ENCODE results near the gene OTOP3.

Gene OTOP3

DNA sequence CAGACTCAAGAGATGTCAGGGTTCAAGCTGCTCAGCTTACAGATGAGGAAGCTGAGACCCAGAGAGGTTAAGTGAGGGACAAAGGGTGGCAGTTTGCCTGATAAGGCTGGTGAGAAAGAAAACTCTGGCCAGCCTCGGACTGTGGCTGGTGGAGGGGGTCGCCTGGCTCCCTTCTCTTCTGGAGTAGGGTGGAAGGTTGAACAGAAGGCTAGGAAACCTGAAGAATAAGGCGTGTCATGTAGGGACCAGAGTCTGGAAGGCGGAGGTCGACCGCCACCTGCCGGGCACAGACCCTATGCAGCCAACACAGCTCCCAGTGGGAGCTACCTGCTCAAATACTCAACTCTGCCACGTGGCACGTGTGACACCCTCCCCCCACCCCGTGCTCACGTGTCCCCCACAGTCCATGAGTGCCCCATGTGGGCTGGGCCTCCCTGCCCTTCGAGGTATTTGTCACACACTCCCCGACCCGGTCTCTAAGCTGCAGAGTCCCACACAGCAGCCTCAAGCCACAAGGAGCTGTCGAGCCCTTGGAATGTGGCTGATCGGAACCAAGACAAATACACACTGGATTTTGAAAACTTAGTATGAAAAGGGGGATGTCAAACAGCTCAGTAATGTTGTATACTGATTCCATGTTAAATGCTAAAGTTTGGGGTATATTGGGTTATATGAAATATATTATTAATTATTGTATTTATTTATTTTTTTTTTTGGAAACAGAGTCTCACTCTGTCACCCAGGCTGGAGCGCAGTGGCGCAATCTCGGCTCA is 25.1 kb downstream of the OTOP3 start:
- TF ChIP-seq, protein P1, sequence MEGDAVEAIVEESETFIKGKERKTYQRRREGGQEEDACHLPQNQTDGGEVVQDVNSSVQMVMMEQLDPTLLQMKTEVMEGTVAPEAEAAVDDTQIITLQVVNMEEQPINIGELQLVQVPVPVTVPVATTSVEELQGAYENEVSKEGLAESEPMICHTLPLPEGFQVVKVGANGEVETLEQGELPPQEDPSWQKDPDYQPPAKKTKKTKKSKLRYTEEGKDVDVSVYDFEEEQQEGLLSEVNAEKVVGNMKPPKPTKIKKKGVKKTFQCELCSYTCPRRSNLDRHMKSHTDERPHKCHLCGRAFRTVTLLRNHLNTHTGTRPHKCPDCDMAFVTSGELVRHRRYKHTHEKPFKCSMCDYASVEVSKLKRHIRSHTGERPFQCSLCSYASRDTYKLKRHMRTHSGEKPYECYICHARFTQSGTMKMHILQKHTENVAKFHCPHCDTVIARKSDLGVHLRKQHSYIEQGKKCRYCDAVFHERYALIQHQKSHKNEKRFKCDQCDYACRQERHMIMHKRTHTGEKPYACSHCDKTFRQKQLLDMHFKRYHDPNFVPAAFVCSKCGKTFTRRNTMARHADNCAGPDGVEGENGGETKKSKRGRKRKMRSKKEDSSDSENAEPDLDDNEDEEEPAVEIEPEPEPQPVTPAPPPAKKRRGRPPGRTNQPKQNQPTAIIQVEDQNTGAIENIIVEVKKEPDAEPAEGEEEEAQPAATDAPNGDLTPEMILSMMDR (IDR thresholded peaks at IDR 0.05; ENCODE audit: low read depth, low read length): peak; percentile 21
- no peak for DNase-seq (ENCODE audit: extremely low read depth, low read depth)

DNA sequence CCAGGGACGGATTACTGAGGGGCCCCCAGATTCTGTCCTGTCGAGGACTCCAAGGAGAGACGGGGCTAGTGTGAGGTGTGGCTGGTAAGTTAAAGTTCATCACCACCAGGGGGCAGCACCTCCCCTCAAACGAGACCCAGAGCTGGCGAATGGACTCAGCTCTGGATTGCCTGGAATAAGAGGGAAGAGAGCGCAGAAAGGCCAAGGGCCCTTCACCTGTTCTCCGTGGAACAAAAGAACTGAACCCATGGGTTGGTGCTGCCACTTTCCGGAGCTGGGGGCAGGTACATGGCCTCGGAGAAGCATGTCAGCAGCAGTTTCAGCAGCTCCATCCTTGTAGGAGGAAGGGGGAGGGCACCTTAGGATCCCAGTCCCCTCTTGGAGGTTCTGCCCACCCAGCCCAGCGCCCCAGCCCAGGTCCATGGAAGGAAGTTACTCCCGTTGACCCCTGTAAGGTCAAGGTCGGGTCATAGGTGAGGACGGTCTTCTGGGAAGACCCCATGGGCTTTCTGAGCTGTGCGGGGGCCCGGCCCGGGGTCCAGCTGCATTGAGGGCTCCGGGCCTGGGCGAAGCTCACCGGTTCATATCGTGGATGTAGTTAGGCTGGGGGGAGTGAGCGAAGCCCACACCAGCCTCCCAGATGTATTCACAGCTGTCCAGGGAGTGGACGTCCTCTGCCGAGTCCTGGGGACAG is 26.1 kb downstream of the OTOP3 start:
- TF ChIP-seq, protein P1 (IDR thresholded peaks at IDR 0.05; ENCODE audit: low read depth, low read length): peak; percentile 68
- DNase-seq (ENCODE audit: extremely low read depth, low read depth): peak; percentile 67

DNA sequence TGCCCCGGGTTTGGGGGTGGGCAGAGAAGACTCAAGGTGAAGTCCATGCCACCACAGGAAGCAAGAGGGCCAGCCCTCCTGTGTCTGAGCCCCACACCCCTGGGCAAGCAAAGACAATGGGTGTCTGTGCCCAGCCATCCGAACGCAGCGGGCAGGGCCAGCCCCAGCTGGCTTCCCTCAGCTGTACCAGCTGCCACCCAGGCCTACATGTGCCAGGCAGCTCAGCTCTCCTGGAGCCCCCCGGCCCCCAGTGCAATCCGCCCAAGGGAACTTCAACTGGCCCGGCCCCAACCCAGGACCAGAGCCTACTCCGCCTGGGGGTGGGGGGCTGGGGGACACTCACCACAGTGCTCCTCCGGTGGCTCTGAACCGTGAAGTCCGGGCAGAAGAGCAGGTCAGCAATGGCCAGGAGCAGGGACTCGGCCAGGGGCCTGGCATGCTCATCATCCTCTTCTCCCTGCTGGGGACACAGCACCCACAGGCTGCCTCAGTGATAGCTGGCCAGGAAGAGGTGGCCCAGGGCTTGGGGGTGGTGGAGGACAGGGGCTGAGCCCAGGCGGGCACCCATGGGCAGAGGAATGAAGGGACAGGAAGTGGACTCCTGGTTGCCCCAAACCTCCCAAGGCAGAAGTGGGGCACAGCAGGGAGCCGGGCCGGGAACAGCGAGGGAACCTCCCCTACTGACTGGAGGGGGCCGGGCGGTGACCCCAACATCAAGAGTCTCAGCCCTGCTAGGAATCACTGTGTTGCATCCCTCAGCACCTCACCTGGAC is 27.1 kb downstream of the OTOP3 start:
- no peak for DNase-seq (ENCODE audit: extremely low read depth, low read depth)
- TF ChIP-seq, protein P1 (IDR thresholded peaks at IDR 0.05; ENCODE audit: low read depth, low read length): no peak

DNA sequence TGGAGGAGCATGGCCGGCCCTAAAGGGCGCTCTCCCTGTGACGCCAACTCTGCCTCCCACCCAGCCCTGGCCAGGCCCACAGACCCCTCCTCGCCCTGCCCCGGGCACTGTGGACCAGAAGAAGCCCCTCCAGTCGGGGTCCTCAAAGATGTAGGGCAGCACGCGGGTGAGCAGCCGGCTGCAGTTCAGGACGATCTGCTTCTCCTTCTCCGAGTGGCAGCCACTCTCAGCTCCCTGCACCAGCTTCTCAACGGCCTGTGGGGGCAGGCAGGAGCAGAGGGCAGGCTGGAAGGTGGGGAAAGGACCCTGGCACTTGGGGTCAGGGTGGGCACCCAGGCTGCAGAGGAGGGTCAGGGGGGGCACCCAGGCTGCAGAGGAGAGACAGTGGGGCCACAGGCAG is 28.0 kb downstream of the OTOP3 start:
- TF ChIP-seq, protein P1 (IDR thresholded peaks at IDR 0.05; ENCODE audit: low read depth, low read length): no peak
- no peak for DNase-seq (ENCODE audit: extremely low read depth, low read depth)

DNA sequence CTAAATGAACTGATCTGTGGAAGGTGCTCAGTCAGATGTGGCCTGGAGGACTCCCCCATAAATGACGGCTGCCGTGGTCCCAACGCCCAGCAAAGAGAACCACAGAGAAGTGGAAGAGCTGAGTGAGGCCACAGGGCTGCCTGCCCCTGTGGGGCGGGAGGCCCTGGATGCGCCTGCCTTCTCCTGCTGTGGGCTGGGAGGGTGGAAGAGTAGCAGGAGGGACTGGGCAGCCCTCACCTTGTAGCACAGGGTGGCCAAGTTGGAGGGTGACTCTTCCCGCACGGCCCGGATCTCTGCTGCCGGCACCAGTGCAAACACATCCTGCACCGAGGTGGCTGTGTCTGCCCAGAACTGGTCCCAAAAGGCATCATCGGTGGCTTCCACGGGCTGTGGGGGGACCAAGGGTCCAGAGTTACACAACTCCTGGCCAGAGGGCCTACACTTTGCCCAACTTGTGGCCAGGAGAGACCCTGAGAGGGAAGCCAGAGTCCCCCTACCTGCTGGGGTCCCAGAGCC is 28.6 kb downstream of the OTOP3 start:
- no peak for DNase-seq (ENCODE audit: extremely low read depth, low read depth)
- TF ChIP-seq, protein P1 (IDR thresholded peaks at IDR 0.05; ENCODE audit: low read depth, low read length): no peak

DNA sequence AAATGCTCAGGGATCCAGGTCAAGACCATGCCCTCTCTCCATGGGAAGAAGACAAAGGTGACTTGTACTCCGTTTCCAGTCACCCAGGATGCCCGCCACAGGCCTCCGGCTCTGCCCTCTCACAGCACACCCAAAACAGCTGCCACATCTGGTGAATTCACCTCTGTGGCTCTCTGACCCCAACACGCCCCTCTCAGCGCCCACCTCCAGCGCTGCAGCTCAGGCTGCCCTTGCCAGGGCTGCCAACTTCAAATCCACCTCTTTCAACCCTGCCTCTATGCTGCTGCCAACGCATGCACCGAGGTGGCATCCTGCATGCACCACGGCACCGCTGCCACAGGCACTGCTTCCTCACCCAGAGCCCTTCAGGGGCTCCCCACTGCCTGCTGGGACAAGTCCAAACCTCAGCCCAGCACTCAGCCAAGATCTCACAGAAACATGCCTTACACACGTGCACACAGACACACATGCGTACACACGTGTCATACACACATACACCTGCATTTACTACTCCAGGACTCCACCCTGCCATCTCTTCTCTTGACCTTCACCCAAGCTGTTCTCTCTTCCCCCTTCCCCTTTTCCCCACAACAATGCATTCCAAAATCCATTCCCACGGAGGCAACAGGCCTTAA is 29.4 kb downstream of the OTOP3 start:
- TF ChIP-seq, protein P1 (IDR thresholded peaks at IDR 0.05; ENCODE audit: low read depth, low read length): no peak
- no peak for DNase-seq (ENCODE audit: extremely low read depth, low read depth)

Data from AG09319 (cell line).